Activated T-cell treated with anti-CD3 and anti-CD28 coated beads for 48 hours (primary cell): ENCODE measurements around the gene TOM1L2.

Experiments
- DNase-seq: peaks from one replicate; pipeline ENCODE4 v3.0.0-alpha.2; 2020; ENCODE audit warnings: low read depth

Gene TOM1L2

GRCh38 chr17:17874478-17874877 lies 97.7 kb downstream of the TOM1L2 start:
- DNase-seq, result no peak

DNA sequence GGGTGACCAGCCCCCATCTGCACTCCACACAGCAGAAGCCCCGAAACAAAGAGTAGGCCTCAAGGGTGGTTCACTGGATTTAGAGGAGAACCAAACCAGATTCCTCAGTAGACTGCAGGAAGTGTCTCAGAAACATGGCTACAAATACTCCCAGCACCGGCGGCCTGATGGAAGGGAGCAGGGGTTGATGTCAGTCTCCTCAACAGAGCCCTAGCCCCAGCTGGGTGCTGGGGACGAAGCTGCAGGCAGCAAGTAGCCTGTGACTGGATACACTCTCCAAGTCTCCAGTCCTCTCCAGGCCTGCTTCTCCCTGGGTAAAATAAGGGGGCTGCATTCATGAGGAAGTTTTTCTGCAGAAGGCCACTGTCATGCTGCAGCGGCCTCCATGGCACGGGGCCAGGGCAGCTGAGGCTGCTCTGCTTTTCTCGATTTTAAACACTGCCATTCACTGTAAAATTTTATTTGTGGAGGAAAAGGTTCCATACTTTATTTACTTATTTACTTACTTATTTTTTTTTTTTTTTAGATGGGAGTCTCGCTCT lies 98.7 kb downstream of the TOM1L2 start:
- DNase-seq, result no peak

GRCh38 chr17:17872547-17873345 lies 99.5 kb downstream of the TOM1L2 start:
- DNase-seq, result no peak

GRCh38 chr17:17871913-17872312 lies 100.3 kb downstream of the TOM1L2 start:
- DNase-seq, result no peak

DNA sequence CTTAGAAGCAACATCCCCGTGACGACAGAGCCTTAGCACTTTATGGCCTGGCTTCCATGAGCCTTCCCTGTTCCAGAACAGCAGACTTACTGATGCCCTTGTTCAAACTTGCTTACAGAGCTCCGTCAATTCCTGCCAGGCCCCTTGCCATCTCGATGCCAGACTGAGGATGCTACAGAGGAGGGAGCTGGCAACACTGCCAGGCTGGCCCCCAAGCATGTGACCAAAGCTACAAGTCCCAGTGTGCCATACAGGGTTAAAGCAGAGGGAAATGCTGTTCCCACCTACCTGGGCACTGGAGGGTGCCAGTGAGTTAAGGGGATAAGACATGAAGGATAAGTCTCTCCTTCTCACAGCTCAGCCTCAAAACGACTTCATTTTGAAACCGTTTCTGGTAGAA lies 102.0 kb downstream of the TOM1L2 start:
- DNase-seq, result no peak

DNA sequence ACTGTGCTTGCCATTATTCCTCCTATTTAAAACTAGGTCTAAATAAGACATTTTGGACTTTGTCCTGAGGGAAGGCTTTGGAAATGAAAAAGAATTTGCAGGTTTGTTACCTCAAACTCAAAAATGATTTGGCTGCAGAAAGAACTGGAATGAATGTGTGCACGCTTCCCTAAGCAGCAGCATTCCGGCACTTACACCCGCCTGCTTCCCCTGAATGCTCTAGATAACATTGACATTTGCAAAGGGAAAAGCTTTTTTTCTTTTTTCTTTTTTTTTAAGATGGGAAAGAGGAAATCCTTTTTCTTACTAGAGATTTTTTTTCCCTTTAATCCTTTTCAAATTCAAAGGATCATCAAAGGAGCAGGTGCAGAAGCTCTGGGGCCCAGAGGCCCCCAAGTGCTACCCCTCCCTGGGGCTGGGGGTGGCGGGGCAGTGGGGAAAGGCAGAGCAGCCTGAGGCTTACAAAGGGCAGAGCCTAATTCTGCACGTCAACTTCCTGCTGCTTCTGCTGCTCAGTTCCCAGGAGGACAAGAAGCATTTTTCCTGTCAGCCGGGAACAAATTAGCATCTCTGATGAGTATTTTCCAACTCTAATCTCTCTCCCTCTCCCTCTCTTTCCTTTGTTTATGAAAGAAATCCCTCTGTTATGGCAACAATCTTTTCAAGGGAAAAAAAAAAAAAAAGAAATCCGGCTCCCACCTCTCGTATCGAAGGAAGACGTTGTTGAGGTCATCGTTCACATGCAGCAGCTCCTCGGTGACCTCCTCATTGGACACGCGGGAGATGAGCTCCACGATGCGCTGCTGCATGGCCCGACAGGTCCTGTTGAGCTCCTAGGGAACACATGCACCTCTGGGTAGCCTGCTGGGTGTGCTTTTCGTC lies 103.3 kb downstream of the TOM1L2 start:
- no peak for DNase-seq

- no peak for DNase-seq
These were observed 105.3 kb downstream of the TOM1L2 start for GRCh38 chr17:17866897-17867296.

GRCh38 chr17:17866425-17866824 lies 105.8 kb downstream of the TOM1L2 start:
- DNase-seq, result no peak

GRCh38 chr17:17865035-17865434 lies 107.2 kb downstream of the TOM1L2 start:
- no peak for DNase-seq

- DNase-seq, result no peak
These were observed 111.5 kb downstream of the TOM1L2 start for GRCh38 chr17:17860766-17861107.

GRCh38 chr17:17859909-17860765 lies 112.1 kb downstream of the TOM1L2 start:
- peak; percentile 54 for DNase-seq

DNA sequence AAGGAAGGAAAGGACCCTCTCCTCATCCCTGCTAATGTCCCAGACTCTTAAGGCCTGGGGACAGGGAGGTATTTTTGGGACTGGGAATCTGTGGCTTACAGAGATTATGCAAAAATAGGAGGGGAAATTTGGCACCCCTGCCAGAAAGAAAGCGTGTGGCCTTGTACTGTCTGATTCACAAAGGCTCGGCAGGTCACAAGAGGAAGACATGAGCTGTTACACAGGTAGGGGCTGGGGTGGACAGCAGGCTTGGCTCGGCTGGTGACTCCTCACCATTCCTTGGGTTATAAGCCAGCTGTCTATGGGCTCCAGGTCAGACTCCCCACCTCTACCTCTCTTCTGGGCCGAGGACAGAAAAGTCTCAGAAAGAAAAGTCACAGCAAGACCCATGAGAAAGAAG lies 114.7 kb downstream of the TOM1L2 start:
- no peak for DNase-seq

GRCh38 chr17:17856386-17856785 lies 115.8 kb downstream of the TOM1L2 start:
- DNase-seq, result no peak

DNA sequence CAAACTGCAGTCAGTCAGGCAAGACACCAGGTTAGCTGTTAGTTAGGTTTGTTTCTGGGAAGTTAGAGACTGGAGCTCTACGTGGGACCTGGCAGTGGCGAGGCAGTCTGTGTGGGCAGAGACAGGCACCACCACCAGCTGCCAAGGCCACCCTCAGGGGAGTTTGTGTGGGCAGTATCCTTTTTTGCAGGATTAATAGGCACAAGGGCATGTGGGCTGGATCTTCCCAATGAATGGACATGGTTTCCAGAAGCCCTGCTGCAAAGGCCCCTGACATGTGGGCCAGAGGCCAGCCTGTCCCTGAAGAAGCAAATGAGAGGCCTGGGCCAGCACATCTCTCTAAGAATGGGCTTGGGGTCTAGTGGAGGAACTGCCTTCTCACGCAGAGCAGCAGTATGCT lies 116.2 kb downstream of the TOM1L2 start:
- DNase-seq, result no peak

DNA sequence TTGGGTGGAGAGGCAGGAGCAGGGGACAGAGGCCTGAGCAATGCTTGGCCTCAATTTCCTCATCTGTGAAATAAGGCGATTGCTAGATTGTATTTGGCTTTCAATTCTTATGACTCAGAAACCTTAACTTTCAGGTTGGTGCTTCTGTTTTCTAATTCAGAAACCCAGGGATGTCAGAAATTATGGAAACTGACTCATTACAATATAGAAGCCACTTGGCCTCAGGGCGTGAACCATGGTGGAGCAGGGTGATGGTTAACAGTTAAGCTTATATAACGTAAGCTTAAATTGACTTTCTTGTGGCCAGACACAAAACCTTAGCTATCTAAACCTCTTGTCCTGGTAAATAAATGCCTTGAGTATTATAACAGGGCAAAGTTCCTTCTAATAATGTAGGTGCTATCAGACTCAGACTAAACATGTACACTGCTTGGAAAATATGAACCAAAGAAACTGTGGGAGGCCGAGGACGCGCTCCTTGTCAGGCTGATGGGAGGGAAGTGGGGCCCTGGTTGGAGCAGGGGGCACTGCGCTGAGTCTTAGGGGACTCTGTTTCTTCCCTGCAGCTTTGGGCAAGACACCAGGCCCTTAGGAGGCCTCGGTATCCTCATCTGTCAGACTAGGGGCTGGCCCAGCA lies 118.3 kb downstream of the TOM1L2 start:
- peak; percentile 44 for DNase-seq

DNA sequence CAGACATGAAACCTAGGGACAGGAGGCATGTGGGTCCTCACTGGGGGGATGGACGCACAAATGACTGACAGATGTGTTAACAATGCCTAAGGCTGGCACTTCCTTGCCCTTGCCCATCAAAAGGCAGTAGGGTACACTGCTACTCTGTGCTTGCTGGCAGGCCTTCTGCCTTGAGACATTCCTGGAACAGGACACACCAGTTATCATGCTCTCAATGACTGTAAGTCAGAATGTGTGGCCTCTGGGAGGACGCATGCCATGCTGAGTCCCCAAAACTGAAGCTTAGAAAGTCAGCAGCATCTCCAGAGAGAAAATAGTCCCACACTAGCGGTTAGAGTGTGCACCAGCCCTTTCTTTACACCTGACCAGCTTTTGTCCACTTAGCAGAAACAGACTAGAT lies 119.3 kb downstream of the TOM1L2 start:
- DNase-seq, result no peak

GRCh38 chr17:17851103-17852002 lies 120.8 kb downstream of the TOM1L2 start:
- no peak for DNase-seq

- DNase-seq, result peak; percentile 72
These were observed 122.3 kb downstream of the TOM1L2 start for GRCh38 chr17:17849845-17850373.

DNA sequence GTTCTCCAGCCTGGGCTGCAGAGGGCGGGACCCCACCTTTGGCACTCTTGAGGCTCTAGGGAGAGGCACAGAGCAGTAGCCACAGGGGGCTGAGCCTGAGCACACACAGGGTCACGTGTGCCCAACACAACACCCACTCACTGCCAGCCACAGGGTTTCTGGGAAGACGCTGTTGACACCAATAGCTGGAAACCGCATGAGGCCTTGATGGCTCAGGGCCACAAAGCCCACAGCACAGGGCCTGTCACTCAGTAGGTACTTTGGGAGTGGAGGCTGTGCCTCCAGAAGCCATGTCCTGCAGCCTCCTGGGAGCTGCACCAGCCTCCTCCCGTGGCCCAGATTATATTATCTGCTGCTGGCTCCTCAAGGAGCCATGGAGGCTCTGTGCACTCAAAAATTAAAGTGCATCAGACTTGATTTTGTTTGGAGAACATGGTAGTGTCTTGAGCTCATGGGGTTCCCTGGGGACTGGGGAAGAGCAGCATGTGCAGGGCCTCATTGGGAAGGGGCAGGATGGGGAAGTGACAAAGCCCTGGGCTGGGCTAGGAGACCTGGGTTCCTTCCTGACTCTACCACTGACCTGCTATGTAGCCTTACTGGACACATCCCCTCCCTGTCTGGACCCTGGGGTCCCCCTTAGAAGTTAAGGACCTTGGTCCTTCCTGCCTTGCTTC lies 122.9 kb downstream of the TOM1L2 start:
- peak; percentile 84 for DNase-seq
